Measurements from ENCODE around the gene GNE.

DNA sequence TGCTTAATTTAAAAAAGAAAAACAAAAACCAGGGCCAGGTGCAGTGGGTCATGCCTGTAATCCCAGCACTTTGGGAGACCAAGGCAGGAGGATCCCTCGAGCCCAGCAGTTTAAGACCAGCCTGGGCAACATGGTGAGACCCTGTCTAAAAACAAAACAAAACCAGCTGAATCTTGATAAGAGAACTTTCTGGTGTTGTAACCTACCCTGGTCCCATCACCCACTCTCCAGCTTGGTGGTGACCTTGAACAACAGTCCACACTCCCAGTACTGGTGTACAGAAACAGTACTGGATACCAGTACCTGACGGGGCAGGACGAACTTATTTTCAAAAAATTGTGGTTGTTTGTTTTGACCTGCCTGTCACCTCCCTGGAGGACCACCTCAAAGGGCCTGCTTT, 36.6 kb downstream of the GNE start:
- TF ChIP-seq, protein P1, sequence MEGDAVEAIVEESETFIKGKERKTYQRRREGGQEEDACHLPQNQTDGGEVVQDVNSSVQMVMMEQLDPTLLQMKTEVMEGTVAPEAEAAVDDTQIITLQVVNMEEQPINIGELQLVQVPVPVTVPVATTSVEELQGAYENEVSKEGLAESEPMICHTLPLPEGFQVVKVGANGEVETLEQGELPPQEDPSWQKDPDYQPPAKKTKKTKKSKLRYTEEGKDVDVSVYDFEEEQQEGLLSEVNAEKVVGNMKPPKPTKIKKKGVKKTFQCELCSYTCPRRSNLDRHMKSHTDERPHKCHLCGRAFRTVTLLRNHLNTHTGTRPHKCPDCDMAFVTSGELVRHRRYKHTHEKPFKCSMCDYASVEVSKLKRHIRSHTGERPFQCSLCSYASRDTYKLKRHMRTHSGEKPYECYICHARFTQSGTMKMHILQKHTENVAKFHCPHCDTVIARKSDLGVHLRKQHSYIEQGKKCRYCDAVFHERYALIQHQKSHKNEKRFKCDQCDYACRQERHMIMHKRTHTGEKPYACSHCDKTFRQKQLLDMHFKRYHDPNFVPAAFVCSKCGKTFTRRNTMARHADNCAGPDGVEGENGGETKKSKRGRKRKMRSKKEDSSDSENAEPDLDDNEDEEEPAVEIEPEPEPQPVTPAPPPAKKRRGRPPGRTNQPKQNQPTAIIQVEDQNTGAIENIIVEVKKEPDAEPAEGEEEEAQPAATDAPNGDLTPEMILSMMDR (conservative IDR thresholded peaks at IDR 0.05; ENCODE audit: low read depth, low read length), result no peak
- no peak for TF ChIP-seq EZH2phosphoT487 (IDR thresholded peaks at IDR 0.05; ENCODE audit: borderline replicate concordance, low read length)

All from PC-3 (cell line).